Stimulated activated CD4-positive, alpha-beta T cell treated with anti-CD3 and anti-CD28 coated beads, Interleukin-12 subunit alpha, Interleukin-12 subunit beta, amount 100 ng/mL, for 24 hours (primary cell): ENCODE data around the gene DNAJC4.
"Not testable (repeated sequence)": the region's sequence is repeated elsewhere in the genome, so short reads cannot be mapped to it uniquely, and the experiment has no call there.

Source experiments
- DNase-seq, 2 experiments: peaks; one replicate each; pipeline ENCODE4 v3.0.0-alpha.2; 2020; ENCODE audit warnings: low read depth in 2 of 2

DNAJC4 gene

DNA sequence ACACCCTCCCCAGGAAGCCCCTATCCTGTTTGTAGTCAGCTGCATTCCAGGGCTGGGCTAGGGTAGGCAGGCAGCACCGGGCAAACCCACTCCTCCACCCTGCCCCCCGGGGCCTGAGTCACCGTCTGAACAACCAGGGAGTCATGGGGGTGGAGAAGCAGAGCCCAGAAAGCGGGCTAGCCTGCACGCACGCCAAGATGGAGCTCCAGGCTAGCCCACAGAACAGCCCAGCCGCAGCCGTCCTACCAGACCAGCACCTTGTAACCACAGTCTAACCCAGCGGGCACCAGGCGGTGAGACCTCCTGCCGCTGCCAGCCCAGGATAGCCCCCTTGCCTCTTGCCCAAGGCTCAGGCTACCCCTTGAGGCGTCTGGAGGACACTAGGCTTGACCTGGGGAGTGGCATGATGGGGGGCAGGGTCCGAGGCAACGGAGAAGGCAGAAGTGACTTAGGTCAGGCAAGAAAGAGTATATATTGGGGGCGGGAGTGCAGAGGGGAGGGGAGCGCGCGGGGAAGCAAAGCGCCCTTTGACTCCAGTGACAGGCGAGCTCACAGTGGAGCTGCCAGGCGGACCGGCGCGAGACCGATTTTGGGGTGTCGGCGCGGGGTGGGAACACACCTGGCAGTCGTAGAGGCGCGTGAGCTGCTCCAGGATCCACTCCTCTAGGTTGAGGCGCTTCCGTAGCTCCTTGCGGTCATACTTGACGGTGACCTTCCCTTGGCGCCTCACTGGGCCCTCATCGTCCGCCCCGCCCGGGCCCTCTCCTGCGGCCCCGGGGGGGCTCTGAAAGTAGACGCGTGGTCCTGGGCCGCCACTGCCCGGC, 15.7 kb downstream of the DNAJC4 start:
- DNase-seq: peak; percentile 68 to 73

DNA sequence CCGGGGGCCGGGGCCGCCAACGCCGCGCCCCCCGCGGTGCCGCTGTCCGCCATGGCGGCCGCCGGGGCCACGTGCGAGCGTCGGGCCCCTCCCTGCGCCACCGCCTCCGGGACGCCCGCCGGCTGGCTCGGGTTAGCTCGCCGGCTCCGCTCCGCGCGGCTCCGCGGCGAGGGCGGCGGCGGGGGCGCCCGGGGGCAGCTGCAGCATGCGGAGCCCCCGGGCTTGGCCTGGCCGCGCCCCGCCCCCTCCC, 16.2 kb downstream of the DNAJC4 start:
- DNase-seq: not testable (repeated sequence)

DNA sequence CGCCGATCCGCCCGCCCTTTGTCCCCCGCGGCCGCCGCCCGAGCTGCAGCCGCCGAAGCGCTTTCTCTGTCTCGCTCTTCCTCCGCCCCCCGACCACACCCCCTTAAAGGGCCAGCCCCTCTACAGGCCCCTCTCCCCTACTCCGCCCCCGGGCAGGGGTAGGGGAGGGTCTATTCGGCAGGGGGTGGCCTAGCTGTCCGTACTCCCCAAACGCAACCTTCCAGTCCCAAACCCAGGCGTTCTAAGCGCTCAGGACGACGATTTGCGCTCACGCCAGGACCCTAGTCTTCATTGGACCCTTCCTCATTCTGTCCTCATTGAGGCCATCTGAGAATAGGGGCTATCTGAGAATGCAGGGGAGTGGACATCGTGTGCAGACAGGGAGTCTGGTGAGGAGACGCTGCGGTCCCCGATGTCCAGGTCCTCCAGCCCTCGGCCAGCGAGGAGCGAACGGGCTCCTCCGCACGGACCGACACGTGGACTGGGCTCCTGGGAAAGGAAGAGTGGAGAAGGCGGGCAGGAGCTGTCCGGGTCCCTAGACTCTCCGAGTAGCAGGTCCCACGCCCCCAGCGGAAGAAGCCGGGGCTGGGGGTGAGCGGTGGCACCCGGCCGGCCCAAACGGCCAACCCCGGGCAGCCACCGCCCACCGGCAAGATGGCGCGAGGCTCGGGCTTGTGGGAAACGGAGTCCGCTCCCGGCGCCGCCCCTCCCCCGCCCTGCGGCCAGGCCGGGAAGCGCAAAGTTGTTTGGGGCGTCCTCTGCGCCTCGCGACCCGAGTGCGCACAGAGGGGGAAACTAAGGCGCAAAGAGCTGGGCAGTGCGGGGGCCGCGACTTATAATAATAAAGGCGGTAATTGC, 16.8 kb downstream of the DNAJC4 start, which contains the start of gene PPP1R14B:
Gene PPP1R14B (minus strand): TSS at position 73 of the 858 bp plus-strand sequence. CDS start 270 bp downstream, outside the sequence.
- peak; percentile 64 to 83 for DNase-seq

DNA sequence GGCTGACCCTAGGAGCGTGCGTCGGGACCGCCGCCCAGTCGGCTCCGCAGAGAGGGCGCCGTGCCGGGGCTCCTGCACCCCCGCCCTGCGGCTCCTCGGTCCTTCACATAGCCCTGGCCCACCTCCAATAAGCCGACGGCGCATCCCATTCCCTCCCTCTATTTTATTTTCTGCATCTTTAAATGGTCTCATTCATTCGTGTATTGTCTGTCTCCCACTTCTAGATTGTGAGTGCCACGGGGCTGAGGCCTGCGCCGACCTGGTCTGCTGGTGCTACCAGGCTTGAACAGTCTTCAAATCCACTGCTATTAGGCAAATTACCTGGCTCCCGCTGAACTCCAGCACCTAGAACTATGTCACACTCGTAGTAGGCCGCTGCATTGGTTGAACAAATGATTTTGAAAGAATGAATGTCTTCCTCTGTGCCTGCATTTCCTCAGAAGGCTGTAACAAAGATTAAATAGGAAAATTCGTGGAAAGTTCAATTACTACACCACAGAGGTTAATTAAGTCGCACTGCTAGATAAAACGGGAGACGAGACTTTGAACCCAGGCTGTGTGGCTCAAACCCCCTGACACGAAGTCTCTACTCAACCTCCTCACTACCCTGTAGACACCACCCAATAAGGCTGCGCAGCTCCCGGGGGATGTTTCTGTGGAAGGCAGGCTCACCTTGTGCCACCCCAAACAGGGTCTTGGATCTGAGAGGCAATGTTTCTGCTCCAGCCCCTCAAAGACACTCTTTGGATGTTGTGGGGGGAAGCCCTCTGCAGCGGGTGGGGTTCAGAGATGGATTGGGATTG, 17.6 kb downstream of the DNAJC4 start:
- no peak for DNase-seq

DNA sequence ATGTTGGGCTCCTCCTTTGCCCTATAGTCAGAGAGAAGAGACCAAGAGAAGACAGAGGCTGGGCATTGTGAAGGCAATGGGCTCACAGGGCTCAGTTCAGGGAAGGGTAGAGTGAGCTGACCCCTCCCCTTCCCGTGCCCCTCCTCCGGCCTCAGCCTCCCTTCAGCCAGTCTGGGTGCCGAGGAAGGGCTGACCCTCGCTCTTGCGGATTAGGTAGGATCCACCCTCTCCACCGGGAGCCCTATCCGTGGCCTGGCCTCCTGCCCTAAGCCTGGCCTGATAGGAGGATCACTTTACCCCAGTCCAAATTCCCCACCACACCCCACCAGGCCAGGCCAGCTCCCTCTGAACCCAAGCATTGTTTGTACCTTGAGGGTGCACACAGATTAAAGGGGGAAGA, 18.2 kb downstream of the DNAJC4 start:
- no peak for DNase-seq

DNA sequence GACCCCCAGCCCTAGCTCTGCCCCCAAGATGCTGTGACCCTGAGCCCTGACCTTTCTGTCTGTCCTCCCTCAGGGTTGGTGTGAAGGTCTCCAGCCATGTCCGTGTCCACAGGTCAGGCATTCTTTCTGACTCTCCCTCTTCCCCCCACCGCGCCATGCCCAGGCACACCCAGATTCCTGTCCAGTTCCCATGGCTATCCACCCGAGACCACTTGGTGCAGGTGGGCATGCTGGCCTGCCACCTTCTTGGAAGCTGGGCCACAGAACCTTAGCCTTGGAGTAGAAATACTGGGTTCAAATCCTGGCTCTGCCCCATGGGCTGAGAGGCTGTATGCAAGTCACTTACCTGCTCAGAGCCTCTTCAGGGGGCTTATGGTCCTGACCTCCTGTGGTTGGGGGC, 18.7 kb downstream of the DNAJC4 start:
- DNase-seq: no peak

DNA sequence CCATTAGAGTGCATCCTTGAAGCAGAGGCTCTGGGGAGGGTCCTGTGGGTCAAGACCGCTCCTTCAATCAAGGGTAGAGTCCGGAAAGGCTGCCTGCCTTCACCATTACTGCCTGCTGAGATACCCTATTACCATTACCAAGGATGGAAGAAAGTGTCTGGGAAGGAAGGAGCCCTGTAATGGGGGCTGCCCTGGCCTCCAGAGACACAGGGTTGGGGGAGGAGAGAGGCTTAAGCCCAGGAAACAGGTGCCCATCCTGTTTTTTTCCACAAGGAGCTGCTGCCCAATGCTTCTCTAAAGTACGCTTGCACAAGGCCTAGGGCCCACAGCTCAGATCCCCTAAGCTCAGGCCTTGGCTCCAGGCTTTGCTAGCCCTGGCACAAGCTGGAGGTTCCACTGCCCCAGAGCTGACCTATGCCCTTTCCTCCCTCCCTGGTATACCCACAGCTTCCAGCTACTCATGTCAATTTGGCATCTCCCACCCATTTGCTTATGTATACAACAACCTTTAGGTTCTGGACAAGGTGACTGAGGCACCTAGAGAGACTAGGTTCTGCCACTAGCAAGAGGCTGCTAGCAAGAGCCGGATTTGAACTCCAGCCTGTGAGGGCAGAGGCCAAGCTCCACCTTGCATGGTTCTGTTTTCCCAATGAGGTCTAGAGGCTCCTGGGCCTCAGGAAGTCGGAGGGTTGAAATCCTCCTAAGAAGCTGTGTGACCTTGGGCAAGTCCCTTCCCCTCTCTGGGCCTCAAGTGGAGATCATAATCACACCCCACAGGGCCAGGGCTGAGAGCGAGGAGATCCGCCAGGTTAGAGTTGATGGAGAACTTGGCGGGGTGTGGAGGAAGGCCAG, 19.4 kb downstream of the DNAJC4 start:
- DNase-seq: no peak

DNA sequence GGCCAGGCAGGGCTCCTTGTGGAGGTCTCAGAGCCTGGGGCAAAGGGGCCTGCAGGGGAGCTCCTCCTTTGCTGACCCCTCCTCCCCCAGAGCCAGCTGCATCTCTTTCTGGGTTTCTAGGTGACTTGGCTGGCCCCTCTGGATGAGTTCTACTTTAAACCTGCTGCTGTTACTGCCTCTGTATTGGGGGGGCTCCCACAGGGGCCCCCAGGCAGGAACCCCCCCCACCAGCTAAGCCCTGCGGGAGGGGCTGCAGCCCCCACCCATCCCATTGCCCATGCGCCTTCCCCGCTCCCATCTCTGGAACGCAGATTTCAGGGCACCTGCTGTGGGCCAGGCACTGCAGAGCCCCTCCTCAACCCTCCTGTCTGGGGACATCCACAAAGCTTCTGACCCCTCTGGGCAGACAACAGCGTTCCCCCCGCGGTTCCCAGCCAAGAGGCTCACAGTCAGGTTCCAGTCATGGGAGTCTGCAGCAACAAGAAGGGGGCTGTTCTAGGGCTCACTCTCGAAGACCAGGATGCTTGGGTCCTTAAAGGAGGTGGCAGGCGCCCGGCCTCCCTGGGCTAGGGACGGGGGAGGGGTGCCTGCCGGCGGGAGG, 20.2 kb downstream of the DNAJC4 start:
- no peak for DNase-seq

DNA sequence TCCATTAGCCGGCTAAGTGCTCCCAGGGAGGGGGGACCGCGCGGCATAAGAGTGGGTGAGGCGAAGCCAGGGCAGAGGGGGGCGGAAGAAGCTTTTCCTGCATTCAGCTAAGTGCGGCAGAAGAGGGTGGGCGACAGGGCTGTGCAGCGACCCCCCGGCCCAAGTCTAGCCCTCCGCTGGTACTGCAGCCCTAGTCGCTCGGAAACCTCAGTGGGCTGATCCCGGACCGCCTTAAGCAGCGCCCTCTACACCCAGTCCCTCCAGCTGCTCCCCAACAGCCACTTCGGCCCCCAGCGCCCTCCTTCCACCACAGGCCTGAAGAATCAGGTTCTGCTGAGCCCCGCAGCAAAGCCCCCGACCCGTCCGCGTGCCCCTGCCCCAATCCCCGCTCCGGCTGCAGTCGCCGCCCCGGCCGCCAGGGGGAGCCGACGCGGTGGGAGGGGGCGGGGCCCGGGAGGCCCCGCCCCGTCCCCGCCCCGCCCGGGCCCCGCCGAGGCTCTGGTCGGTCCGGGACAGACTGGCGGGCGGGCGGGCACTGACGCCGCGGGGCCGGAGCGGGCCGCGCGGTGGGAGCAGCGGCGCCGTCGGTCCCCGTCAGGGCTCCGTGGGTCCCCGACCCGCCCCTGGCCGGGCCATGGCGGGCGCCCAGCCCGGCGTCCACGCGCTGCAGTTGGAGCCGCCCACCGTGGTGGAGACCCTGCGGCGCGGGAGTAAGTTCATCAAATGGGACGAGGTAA, 20.8 kb downstream of the DNAJC4 start, which contains the start of gene PLCB3:
Gene PLCB3 (plus strand): TSS at position 515 of the 737 bp plus-strand sequence. CDS start 120 bp downstream, at position 635.
- DNase-seq: peak in 1 of 2 experiments; percentile 40

DNA sequence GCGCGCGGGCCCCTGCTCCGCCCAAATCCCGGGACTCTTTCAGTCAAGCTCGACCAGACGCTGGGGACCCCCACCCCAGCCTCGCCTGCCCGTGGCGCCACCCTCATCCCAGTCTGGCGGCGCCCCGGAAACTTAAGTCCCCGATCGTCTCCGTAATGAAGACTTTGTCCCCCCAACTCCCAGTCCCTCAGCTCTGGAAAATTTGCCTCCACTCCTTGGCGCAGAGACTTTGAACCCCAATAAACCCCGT, 21.3 kb downstream of the DNAJC4 start:
- DNase-seq: no peak

DNA sequence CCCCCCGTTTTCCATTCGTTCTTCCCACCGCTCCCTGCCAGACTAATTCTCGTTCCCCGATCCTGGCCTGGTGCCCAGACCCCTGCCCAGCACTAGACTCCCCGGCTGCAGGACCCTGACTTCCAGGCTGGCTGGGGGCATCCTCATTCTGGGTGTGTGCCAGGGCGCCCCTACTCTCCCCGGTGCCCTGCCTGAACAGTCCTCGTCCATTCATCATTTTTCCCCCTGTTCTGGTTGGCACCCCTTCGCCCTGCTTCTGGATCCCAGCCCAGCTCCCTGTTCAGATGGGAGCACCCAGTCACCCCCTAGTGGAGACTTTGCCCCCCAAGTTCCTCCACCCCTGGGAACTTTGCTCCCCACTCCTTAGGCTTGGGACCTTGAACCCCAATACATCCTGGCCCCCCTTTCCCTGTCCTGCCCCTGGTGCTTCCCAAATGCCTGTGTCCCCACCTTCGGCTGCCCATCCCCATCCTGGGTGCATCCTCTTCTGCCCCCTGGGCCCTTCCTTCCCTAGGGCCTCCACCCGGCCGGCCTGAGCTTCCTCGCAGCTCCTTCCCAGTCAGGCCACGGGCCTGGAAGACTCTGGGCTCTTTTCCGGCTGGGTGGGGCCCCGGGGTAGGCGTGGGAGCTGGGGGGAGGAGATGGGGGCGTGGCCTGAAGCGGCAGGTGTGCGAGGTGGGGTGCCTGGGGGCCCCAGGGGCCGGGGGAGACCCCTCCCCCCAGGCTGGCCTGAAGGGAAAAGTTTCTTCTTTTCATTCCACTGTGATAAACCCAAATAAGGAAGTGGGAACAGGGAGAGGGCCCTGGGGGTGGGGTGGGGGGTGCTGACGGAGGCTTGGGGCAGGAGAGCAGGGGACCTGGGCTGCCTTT, 21.9 kb downstream of the DNAJC4 start:
- DNase-seq: no peak

DNA sequence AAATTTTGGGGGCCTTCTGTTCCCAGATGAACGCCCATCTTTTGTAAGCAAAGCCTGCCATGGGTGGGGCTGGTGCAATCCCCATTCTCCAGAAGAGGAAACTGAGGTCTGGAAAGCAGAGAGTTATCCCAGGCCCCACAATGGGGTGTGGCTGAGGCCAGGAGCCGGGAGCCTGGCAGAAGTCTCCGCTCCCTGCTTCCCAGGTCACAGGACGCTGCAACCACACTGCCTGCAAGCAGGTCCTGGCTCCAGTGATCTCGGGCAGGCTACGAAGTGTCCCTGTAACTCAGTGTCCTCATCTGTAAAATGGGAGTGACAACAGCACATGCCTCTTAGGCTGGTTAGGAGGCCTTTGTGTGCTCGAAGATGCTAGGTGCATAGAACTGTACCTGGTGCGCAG, 22.7 kb downstream of the DNAJC4 start:
- DNase-seq: no peak

DNA sequence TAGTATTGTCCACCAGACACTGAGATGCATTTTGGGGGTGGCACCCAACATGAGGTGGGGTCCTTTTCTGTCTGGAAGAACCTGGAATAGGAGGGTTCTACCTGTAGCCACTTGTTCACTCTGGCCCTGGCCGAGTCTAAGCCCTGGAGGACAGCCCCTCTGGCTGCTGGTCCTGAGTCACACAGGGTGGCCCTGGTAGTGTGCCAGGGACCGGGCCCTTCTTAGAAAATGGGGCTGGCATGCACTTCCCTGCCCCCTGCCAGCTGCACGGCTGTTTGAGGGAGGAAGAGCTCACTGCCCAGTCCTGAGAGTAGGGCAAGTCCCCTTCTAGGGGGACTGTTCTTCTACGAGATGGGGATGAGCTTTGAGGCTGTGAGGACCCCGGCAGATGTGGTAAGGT, 23.1 kb downstream of the DNAJC4 start:
- no peak for DNase-seq

DNA sequence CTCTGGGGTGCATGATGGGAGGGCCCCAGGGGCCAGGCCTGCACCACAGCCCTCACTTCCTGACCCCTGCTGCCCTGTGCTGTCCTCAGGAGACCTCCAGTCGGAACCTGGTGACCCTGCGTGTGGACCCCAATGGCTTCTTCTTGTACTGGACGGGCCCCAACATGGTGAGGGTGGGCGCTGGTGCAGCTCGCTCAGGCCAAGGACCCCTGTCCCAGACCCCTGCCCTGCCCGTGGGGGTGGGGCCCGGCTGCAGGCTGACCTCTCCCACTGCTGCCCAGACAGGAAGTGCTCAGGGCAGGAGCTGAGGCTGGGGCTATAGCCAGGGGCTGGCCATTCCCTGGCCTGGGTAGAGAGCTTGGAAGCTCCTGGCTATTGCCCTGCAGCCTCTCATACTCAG, 24.0 kb downstream of the DNAJC4 start:
- no peak for DNase-seq

DNA sequence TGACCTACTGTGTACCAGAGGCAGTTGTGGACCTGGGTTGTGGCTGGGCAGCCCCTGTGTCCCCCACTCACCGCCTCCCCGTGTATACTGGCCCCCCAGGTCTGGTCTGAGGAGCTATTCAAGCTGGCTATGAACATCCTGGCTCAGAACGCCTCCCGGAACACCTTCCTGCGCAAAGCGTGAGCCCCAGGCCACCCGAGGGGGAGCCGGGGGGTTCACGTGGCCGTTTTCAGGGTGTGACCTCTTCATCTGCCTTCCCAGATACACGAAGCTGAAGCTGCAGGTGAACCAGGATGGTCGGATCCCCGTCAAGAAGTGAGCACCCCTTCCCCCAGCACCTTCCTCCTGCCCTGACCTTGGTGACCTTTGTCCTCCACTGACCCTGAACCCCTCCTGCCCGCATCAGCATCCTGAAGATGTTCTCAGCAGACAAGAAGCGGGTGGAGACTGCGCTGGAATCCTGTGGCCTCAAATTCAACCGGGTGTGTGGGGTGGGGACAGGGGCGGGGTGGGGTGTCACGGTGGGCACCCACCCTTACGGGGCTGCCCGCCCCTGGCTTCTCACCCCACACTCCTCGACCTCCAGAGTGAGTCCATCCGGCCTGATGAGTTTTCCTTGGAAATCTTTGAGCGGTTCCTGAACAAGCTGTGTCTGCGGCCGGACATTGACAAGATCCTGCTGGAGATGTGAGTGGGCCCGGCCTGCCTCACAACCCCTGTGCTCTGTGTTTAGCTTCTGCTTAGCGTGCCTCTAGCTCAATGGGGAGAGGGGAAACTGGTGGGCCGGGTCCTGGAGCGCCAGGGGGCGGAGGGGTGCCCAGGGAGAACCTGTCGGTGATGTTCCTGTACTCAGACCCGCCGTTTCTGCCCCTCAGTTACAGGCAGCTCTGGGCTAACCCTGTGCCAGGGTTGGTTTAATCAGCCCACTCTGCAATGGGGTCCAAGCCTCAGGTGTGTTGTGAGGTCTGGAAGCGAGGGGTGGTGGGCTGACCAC, 25.1 kb downstream of the DNAJC4 start:
- no peak for DNase-seq

DNA sequence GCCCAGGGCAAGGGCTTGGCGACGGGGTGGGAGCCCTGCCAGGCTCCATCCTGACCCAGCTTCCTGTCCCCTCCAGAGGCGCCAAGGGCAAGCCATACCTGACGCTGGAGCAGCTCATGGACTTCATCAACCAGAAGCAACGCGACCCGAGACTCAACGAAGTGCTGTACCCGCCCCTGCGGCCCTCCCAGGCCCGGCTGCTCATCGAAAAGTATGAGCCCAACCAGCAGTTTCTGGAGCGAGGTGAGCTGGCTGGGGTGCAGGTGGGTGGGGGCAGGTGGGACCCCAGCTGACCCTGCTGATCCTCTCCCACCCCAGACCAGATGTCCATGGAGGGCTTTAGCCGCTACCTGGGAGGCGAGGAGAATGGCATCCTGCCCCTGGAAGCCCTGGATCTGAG, 26.0 kb downstream of the DNAJC4 start:
- no peak for DNase-seq

DNA sequence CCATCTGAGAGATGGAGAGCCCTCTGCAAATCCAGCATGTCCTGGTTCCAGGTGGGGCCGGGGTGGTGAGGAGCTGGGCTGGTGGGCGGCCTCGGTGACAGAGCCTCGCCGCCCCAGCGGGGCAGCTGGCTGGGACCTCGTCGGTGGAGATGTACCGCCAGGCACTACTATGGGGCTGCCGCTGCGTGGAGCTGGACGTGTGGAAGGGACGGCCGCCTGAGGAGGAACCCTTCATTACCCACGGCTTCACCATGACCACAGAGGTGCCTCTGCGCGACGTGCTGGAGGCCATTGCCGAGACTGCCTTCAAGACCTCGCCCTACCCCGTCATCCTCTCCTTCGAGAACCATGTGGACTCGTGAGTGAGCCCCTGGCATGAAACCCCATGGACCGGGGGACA, 28.0 kb downstream of the DNAJC4 start:
- no peak for DNase-seq

DNA sequence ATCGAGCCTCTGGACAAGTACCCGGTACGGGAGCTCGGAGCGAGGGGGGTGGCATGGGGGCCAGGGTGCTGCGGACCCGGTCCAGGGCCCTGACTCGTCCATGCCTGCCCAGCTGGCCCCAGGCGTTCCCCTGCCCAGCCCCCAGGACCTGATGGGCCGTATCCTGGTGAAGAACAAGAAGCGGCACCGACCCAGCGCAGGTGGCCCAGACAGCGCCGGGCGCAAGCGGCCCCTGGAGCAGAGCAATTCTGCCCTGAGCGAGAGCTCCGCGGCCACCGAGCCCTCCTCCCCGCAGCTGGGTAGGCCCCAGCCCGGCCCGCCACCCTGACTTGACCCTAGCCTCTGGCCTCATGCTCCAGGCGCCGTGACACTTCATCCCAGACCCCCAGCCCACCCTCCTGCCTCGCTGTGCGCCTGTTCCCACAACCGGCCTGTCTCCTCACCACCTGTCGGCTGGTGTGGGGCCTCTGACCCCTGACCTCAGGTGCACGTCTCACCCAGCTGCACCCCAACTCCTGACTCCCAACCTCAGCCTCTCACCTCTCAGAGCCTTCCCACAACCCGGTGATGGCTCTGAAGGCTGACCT, 28.7 kb downstream of the DNAJC4 start:
- DNase-seq: no peak
